Mesodermal cell (in vitro differentiated cells): ENCODE measurements around the gene KCTD18.

ENCODE experiments used
- H3K27ac ChIP-seq: 2 replicates; pipeline ENCODE4 v1.7.0; 2013; ENCODE audit warnings: mild to moderate bottlenecking, low read depth, low read length, moderate library complexity; ENCODE audit not compliant: severe bottlenecking
- H3K36me3 ChIP-seq: 2 replicates; pipeline ENCODE4 v1.7.1; 2013; ENCODE audit warnings: mild to moderate bottlenecking, low read length, moderate library complexity; ENCODE audit not compliant: control insufficient read depth, insufficient read depth
- H3K4me1 ChIP-seq: one replicate; pipeline ENCODE4 v1.7.1; 2013; ENCODE audit warnings: mild to moderate bottlenecking, low read length; ENCODE audit not compliant: insufficient read depth, control insufficient read depth, poor library complexity, severe bottlenecking
- H3K4me3 ChIP-seq: 2 replicates; pipeline ENCODE4 v1.7.0; 2013; ENCODE audit warnings: low read length, control low read depth, mild to moderate bottlenecking; ENCODE audit not compliant: insufficient read depth, poor library complexity, severe bottlenecking; ENCODE audit errors: extremely low read depth
- H3K9me3 ChIP-seq: 2 replicates; pipeline ENCODE4 v1.7.1; 2013; ENCODE audit warnings: mild to moderate bottlenecking, low read length, moderate library complexity; ENCODE audit not compliant: control insufficient read depth
- WGBS, 2 experiments: methylation state at CpG; one replicate each; pipeline ENCODE4 v1.1.5; 2013; ENCODE audit warnings: missing lambda C conversion rate in 2 of 2; ENCODE audit not compliant: insufficient coverage in 2 of 2; 5-methylcytosine and 5-hydroxymethylcytosine counted together

Gene KCTD18

DNA sequence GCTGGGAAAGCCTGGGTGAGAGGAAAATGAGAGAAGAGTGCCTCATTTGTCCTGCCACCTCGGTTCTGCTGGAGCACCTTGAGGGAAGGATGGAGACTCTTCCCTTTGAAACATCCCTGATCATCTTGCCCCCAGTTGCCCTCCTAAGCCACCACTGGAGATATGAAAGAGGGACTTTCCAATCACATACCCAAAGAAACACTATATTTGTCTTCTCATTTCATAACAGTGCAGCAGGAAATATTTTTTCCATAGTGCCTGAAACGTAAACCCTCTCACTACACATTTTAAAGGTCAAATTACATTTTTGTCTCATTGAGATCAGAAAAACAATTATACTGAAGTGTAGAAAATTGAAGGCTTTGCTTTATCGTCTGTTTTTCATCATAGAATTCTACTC is 63.3 kb downstream of the KCTD18 start:
- H3K4me1 ChIP-seq: no peaks in the 10 kb centered on the region
- H3K36me3 ChIP-seq: peaks cover 94% of the 10 kb centered on the region
- H3K27ac ChIP-seq: no peak overlapping the region
- 93% methylated on average over 3 of the region's 3 CpGs; no CpG with 5 or more reads in 1 of the 2 experiments for WGBS, 2 experiments
- H3K4me3 ChIP-seq: no peak overlapping the region
- H3K9me3 ChIP-seq: no peaks in the 10 kb centered on the region

DNA sequence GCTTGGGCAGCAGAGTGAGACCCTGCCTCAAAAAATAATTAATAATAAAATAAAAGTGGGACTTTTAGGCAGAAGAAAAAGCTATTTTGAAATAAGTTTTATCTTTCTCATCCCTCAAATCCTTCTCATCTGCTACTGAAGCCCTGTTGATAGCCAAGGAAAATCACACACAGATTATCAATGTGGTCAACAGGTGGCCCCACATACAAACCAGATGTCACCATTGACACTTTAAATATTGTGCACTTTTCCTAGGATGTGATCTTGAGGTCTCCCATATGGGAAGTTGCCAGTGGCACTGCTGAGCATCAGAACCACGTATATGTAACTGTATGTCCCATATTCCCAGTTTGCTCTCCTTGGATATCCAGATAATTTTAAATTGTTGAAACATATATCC is 64.6 kb downstream of the KCTD18 start:
- H3K4me3 ChIP-seq: no peak overlapping the region
- no peak overlapping the region for H3K27ac ChIP-seq
- H3K36me3 ChIP-seq: peaks cover 94% of the 10 kb centered on the region
- WGBS, 2 experiments: no CpG with 5 or more reads among the region's 1 CpG
- H3K4me1 ChIP-seq: no peaks in the 10 kb centered on the region
- H3K9me3 ChIP-seq: no peaks in the 10 kb centered on the region

DNA sequence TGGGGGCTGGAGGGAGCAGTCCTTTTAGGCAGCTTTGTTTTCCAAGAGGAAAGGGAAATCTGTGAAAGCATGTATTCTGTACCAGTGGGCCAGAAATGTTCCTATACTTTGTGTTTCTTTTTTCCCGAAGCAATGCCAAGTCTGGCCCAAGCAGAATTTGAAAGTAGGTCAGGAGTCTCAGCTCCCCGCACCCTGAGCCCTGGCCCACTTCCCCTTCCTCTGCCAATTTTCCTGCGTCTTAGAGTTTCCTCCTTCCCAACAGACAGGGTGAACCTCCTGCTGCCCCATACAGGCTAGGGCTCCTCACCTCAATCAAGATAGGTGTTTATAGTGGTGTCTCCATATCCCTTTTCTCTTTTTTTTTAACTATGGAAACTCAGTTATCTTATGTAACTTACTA is 65.3 kb downstream of the KCTD18 start:
- H3K36me3 ChIP-seq: peaks cover 95% of the 10 kb centered on the region
- 83 to 90% methylated on average over 2 of the region's 3 CpGs for WGBS, 2 experiments
- no peaks in the 10 kb centered on the region for H3K4me1 ChIP-seq
- H3K27ac ChIP-seq: no peak overlapping the region
- H3K9me3 ChIP-seq: no peaks in the 10 kb centered on the region
- no peak overlapping the region for H3K4me3 ChIP-seq

DNA sequence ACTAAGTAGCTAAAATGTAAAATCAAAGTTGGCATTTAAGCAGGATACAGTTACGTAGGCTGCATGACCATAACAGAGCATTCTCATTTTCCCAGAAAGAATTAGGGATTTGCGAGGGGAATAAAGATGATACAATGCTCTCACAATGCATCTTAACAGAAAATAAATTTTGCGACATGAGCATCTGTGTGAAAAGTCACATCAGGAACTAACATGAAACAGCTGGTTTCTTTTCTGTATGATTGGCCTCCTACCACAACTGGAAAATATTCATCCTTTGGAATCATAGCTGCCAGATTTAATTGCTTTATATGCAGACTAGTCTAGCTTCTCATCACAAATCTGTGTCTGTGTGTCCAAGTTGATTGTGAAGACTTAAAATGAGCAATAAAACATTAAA is 66.0 kb downstream of the KCTD18 start:
- Histone ChIP-seq H3K4me3 (no peak overlapping the region), H3K27ac (no peak overlapping the region), H3K4me1 (no peaks in the 10 kb centered on the region), H3K36me3 (peaks cover 95% of the 10 kb centered on the region), H3K9me3 (no peaks in the 10 kb centered on the region)
- WGBS, 2 experiments: 95 to 100% methylated on average over 1 to 2 of the region's 3 CpGs

DNA sequence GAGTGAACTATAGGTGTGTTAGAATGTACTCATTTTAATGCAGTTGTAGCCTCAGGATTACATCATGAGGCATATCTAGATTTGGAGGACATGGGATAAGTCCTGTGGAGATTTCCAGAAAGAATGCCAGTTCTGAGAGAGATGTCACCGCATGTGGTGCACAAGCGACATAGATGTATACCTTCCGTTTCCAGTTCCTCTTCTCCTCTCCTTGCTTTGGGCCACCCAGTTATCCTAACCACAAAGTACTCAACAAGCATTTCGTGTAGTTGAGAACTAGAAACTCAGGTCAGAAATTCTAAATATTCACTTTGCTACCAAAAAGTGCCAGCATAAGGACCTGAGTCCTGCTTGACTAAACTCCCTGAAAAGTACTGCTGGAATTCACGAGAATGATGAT is 66.5 kb downstream of the KCTD18 start:
- H3K27ac ChIP-seq: no peak overlapping the region
- H3K9me3 ChIP-seq: no peaks in the 10 kb centered on the region
- H3K4me1 ChIP-seq: no peaks in the 10 kb centered on the region
- no peak overlapping the region for H3K4me3 ChIP-seq
- 80 to 100% methylated on average over 1 to 4 of the region's 5 CpGs for WGBS, 2 experiments
- H3K36me3 ChIP-seq: peaks cover 96% of the 10 kb centered on the region

DNA sequence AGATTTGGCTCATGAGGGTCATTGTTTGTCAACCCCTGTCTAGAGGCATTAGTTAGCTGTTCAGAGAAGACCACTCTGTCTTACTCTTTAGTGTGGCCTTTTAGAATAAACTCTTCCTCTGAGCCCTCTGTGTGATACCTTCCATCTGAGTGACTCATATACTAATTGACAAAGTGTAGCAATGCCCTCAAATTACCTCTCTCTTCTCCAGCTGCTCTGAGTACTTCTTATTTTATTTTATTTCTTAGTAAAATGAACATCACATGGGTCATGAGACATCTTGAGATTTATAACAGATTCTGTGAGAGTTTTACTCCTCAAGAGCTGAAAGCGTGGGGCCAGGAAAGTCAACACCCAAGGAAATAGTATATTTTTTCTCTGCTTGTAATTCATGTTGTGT is 67.4 kb downstream of the KCTD18 start:
- Histone ChIP-seq H3K9me3 (no peaks in the 10 kb centered on the region), H3K4me3 (no peak overlapping the region), H3K36me3 (peaks cover 96% of the 10 kb centered on the region), H3K4me1 (no peaks in the 10 kb centered on the region), H3K27ac (no peak overlapping the region)
- no CpG with 5 or more reads among the region's 1 CpG for WGBS, 2 experiments

DNA sequence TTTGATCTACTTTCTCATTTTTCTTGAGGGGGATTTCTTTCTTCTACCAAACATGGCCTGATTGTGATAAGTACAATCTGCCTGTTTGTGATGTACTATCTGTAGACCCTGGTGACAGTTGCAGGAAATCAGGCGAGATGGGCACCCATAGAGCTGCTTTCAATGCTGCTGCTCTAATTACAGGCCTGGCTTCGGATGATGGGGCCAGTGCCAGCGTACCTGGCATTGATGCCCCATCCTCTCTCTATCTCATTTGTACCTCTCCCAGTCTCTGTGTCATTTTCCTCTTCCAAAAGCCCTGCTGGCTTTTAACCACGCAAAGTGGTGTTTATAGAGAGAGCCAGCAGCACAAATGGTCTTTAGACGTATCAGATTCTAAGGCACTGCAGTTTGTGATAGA is 69.9 kb downstream of the KCTD18 start:
- no peak overlapping the region for H3K27ac ChIP-seq
- H3K9me3 ChIP-seq: no peaks in the 10 kb centered on the region
- H3K4me3 ChIP-seq: no peak overlapping the region
- no peaks in the 10 kb centered on the region for H3K4me1 ChIP-seq
- 98 to 100% methylated on average over 2 to 4 of the region's 5 CpGs for WGBS, 2 experiments
- peaks cover 92% of the 10 kb centered on the region for H3K36me3 ChIP-seq
